ENCODE measurements around the gene ZNF2. TPM values are rescaled to one million over a fixed set of nuclear protein-coding genes. Genes with fewer than 3 reads are reported as not detected.

Gene ZNF2
- total RNA-seq, 2 donors from 2014 or later, result 2.9 to 4.1 TPM

GRCh38 chr2:95206096-95206495 lies 40.5 kb downstream of the ZNF2 start:
- Mint-ChIP-seq H3K36me3 (ENCODE audit: low read depth) (peaks cover 28% of the 10 kb centered on the region), H3K27me3 (ENCODE audit: insufficient read depth) (peaks cover 24% of the 10 kb centered on the region), H3K4me1 (peaks cover 9% of the 10 kb centered on the region)

GRCh38 chr2:95207111-95207961 lies 41.7 kb downstream of the ZNF2 start, which contains the start of gene ZNF892:
Gene ZNF892, plus strand, starts transcription at chr2:95207521. Its CDS starts 295 bp downstream, at chr2:95207816.
- WGBS, 2 experiments (ENCODE audit: insufficient coverage in 1 of 2, insufficient read length in 1 of 2), result 1% methylated on average over 20 to 74 of the region's 74 CpGs
- peaks cover 40% of the 10 kb centered on the region for H3K36me3 Mint-ChIP-seq (ENCODE audit: low read depth)
- H3K4me1 Mint-ChIP-seq, result peaks cover 9% of the 10 kb centered on the region
- DNase-seq, result peak; percentile 99
- Histone ChIP-seq H3K9ac (ENCODE audit: extremely low read depth, low read length, poor library complexity, severe bottlenecking) (peak within 1 kb of the TSS; percentile 66), H3K4me1 (ENCODE audit: control insufficient read depth, insufficient read depth, low read length) (no peaks in the 10 kb centered on the region), H3K9me3 (ENCODE audit: control insufficient read depth, low read length) (peaks cover 37% of the 10 kb centered on the region), H3K27ac (ENCODE audit: low read depth, low read length) (peak within 1 kb of the TSS; percentile 84), H3K27me3 (ENCODE audit: control insufficient read depth, insufficient read depth, low read length, poor library complexity, severe bottlenecking) (no peaks in the 10 kb centered on the region), H3K4me3 (ENCODE audit: low read length) (peak within 1 kb of the TSS; percentile 96), H3K36me3 (ENCODE audit: control insufficient read depth, insufficient read depth, low read length) (peaks cover 34% of the 10 kb centered on the region)
- H3K4me3 Mint-ChIP-seq, result peak within 1 kb of the TSS; percentile 76
- peaks cover 29% of the 10 kb centered on the region for H3K9me3 Mint-ChIP-seq
- peak; percentile 48 for TF ChIP-seq CTCF (conservative IDR thresholded peaks at IDR 0.05)
- H3K27ac Mint-ChIP-seq, result peak within 1 kb of the TSS; percentile 91
- H3K27me3 Mint-ChIP-seq (ENCODE audit: insufficient read depth), result peaks cover 21% of the 10 kb centered on the region

More at GRCh38 chr2:95206096-95206495, 40.5 kb downstream of the ZNF2 start:
- H3K27ac Mint-ChIP-seq, result no peak overlapping the region
- Histone ChIP-seq H3K9ac (ENCODE audit: extremely low read depth, low read length, poor library complexity, severe bottlenecking) (no peak overlapping the region), H3K4me1 (ENCODE audit: control insufficient read depth, insufficient read depth, low read length) (no peaks in the 10 kb centered on the region), H3K27ac (ENCODE audit: low read depth, low read length) (no peak overlapping the region), H3K4me3 (ENCODE audit: low read length) (peak overlapping the region; percentile 96), H3K9me3 (ENCODE audit: control insufficient read depth, low read length) (peaks cover 24% of the 10 kb centered on the region), H3K36me3 (ENCODE audit: control insufficient read depth, insufficient read depth, low read length) (peaks cover 22% of the 10 kb centered on the region), H3K27me3 (ENCODE audit: control insufficient read depth, insufficient read depth, low read length, poor library complexity, severe bottlenecking) (no peaks in the 10 kb centered on the region)
- TF ChIP-seq CTCF (conservative IDR thresholded peaks at IDR 0.05), result no peak
- DNase-seq, result no peak
- peak overlapping the region; percentile 76 for H3K4me3 Mint-ChIP-seq
- 13 to 20% methylated on average over 5 to 10 of the region's 10 CpGs for WGBS, 2 experiments (ENCODE audit: insufficient coverage in 1 of 2, insufficient read length in 1 of 2)
- H3K9me3 Mint-ChIP-seq, result peaks cover 17% of the 10 kb centered on the region

DNA sequence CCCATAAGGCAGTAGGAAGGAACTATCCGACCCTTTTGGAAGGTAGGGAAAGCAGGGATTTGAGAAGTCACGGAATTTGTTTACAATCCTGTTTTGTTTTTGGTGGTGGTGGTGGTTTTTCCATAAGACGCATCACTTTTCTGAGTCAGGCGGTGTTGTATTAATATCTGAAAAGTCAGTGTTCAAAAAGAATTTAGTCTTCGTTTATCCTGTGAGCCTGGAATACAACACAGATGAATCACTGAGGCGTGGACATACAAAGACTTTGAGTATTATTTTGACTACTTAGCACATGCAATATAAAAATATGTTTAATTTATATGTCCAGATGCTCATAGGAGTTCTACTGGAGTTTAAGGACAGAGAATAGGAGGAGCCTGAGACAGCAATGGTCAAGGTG lies 42.5 kb downstream of the ZNF2 start:
- H3K9me3 ChIP-seq (ENCODE audit: control insufficient read depth, low read length), result peaks cover 44% of the 10 kb centered on the region
- H3K4me3 Mint-ChIP-seq, result peak overlapping the region; percentile 76
- peaks cover 18% of the 10 kb centered on the region for H3K27me3 Mint-ChIP-seq (ENCODE audit: insufficient read depth)
- peak overlapping the region; percentile 91 for H3K27ac Mint-ChIP-seq
- H3K9me3 Mint-ChIP-seq, result peaks cover 37% of the 10 kb centered on the region
- no peak for DNase-seq
- H3K4me3 ChIP-seq (ENCODE audit: low read length), result peak overlapping the region; percentile 96
- peaks cover 42% of the 10 kb centered on the region for H3K36me3 ChIP-seq (ENCODE audit: control insufficient read depth, insufficient read depth, low read length)
- H3K27ac ChIP-seq (ENCODE audit: low read depth, low read length), result no peak overlapping the region
- no peaks in the 10 kb centered on the region for H3K4me1 ChIP-seq (ENCODE audit: control insufficient read depth, insufficient read depth, low read length)
- peak overlapping the region; percentile 66 for H3K9ac ChIP-seq (ENCODE audit: extremely low read depth, low read length, poor library complexity, severe bottlenecking)
- no peak for TF ChIP-seq CTCF (conservative IDR thresholded peaks at IDR 0.05)
- H3K27me3 ChIP-seq (ENCODE audit: control insufficient read depth, insufficient read depth, low read length, poor library complexity, severe bottlenecking), result no peaks in the 10 kb centered on the region
- peaks cover 9% of the 10 kb centered on the region for H3K4me1 Mint-ChIP-seq
- H3K36me3 Mint-ChIP-seq (ENCODE audit: low read depth), result peaks cover 48% of the 10 kb centered on the region
- 77 to 89% methylated on average over 4 to 6 of the region's 6 CpGs for WGBS, 2 experiments (ENCODE audit: insufficient coverage in 1 of 2, insufficient read length in 1 of 2)
